Type B pancreatic cell (in vitro differentiated cells): ENCODE measurements around the gene MAP2K2. TPM values are rescaled to one million over a fixed set of nuclear protein-coding genes. Genes with fewer than 3 reads are reported as not detected.
"Not testable (repeated sequence)": the region's sequence is repeated elsewhere in the genome, so short reads cannot be mapped to it uniquely, and the experiment has no call there.

Source experiments
- DNase-seq: peaks from one replicate; pipeline ENCODE4 v3.0.0; 2021; ENCODE audit warnings: mixed read lengths; ENCODE audit not compliant: unreplicated experiment; ENCODE audit errors: extremely low spot score
- H3K27ac Mint-ChIP-seq: 2 replicates; pipeline ENCODE4 v1.8.0; 2021; ENCODE audit warnings: mild to moderate bottlenecking, mixed read lengths
- H3K27me3 Mint-ChIP-seq: 2 replicates; pipeline ENCODE4 v1.8.0; 2021; ENCODE audit warnings: mixed read lengths
- H3K36me3 Mint-ChIP-seq: 2 replicates; pipeline ENCODE4 v1.8.0; 2021; ENCODE audit warnings: mixed read lengths
- H3K4me1 Mint-ChIP-seq: one replicate; pipeline ENCODE4 v1.8.0; 2021; ENCODE audit warnings: mixed read lengths; ENCODE audit not compliant: unreplicated experiment
- H3K4me3 Mint-ChIP-seq: 2 replicates; pipeline ENCODE4 v1.8.0; 2021; ENCODE audit warnings: mild to moderate bottlenecking, mixed read lengths
- H3K9me3 Mint-ChIP-seq: 2 replicates; pipeline ENCODE4 v1.8.0; 2021; ENCODE audit warnings: mixed read lengths
- CTCF ChIP-seq: fragments of 200-600 bp; sonication (generic); conservative IDR thresholded peaks from 2 replicates; pipeline ENCODE4 v1.5.0; 2021; ENCODE audit warnings: antibody characterized with exemption, mild to moderate bottlenecking
- total RNA-seq: library from RNA; stranded (reverse); gene quantifications from 2 replicates; pipeline ENCODE4 v1.2.1, GENCODE V29; 2021; ENCODE audit warnings: low replicate concordance

The MAP2K2 gene
- total RNA-seq, 1 donor from 2014 or later = 144 TPM

GRCh38 chr19:4144666-4145249 lies 20.8 kb upstream of the MAP2K2 start:
- Mint-ChIP-seq H3K4me1 (peaks cover 5% of the 10 kb centered on the region), H3K4me3 (no peak overlapping the region), H3K9me3 (no peaks in the 10 kb centered on the region), H3K27me3 (peaks cover 31% of the 10 kb centered on the region), H3K36me3 (no peaks in the 10 kb centered on the region), H3K27ac (peak overlapping the region; percentile 34)
- no peak for TF ChIP-seq CTCF
- no peak for DNase-seq

DNA sequence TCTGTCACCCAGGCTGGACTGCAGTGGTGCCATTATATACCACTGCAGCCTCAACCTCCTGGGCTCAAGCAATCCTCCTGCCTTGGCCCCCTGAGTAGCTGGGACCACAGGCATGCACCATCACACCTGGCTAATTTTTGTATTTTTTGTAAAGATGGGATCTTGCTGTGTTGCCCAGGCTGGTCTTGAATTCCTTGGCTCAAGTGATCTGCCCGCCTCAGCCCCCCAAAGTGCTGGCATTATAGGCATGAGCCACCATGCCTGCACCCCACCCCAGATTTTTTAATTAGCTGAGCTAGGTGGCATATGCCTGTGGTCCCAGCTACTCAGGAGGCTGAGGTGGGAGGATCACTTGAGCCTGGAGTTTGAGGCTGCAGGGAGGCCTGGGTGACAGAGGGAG lies 19.0 kb upstream of the MAP2K2 start:
- H3K27me3 Mint-ChIP-seq = peaks cover 26% of the 10 kb centered on the region
- H3K4me1 Mint-ChIP-seq, H3K27ac Mint-ChIP-seq, H3K9me3 Mint-ChIP-seq, DNase-seq, H3K36me3 Mint-ChIP-seq, H3K4me3 Mint-ChIP-seq: not testable (repeated sequence)

DNA sequence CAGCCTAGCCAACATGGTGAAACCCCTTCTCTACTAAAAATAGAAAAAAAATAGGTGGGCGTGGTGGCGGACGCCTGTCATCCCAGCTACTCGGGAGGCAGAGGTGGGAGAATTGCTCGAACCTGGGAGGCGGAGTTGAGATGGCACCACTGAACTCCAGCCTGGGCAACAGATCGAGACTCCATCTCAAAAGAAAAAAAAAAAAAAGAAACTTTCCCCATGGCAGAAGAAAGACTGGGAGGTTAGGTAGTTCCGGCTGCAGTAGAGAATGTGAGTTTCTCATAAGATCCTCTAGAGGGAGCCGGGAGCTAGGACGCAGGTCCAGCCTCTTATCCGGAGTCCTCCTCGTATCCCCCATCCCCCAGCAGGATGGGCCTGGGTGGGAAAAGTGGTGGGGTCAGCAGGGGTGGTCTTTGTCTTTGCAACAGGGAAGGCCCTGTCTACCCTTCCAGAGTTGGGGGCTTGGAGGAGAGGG lies 16.4 kb upstream of the MAP2K2 start:
- Mint-ChIP-seq H3K4me3 (no peak overlapping the region), H3K4me1 (peaks cover 8% of the 10 kb centered on the region), H3K27me3 (peaks cover 16% of the 10 kb centered on the region), H3K9me3 (no peaks in the 10 kb centered on the region), H3K36me3 (no peaks in the 10 kb centered on the region), H3K27ac (peak overlapping the region; percentile 80)
- peak; percentile 70 for TF ChIP-seq CTCF
- no peak for DNase-seq

- DNase-seq = peak; percentile 84
- peak; percentile 79 for TF ChIP-seq CTCF
- H3K4me1 Mint-ChIP-seq = peaks cover 8% of the 10 kb centered on the region
- no peak overlapping the region for H3K4me3 Mint-ChIP-seq
- peaks cover 16% of the 10 kb centered on the region for H3K27me3 Mint-ChIP-seq
- no peaks in the 10 kb centered on the region for H3K36me3 Mint-ChIP-seq
- no peaks in the 10 kb centered on the region for H3K9me3 Mint-ChIP-seq
- H3K27ac Mint-ChIP-seq = peak overlapping the region; percentile 29
Measured at GRCh38 chr19:4139614-4140236, 15.8 kb upstream of the MAP2K2 start.

GRCh38 chr19:4138445-4138844 lies 14.5 kb upstream of the MAP2K2 start:
- Mint-ChIP-seq H3K27me3 (peaks cover 4% of the 10 kb centered on the region), H3K27ac (no peak overlapping the region), H3K4me1 (peaks cover 8% of the 10 kb centered on the region), H3K9me3 (no peaks in the 10 kb centered on the region), H3K4me3 (no peak overlapping the region), H3K36me3 (no peaks in the 10 kb centered on the region)
- TF ChIP-seq CTCF = no peak
- DNase-seq = no peak

DNA sequence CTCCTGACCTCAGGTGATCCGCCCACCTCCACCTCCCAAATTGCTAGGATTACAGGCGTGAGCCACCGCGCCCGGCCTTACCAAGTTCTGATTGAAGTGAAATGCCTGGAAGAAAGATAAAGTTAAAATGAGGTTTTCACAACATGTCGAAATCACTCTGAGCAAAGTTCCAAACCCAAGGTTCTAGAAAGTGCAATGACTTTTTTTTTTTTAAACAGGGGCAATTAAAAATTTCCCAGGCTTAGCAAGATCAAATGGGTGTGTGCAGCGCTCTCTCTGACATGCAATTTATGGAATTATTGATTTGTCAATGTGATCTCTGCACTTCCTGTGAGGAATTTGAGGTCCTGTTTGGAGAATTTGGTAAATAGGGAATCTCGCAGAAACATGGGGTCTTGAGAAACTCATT lies 12.8 kb upstream of the MAP2K2 start:
- no peak overlapping the region for H3K27ac Mint-ChIP-seq
- peaks cover 8% of the 10 kb centered on the region for H3K4me1 Mint-ChIP-seq
- TF ChIP-seq CTCF = no peak
- no peak overlapping the region for H3K4me3 Mint-ChIP-seq
- no peak for DNase-seq
- H3K27me3 Mint-ChIP-seq = peaks cover 3% of the 10 kb centered on the region
- no peaks in the 10 kb centered on the region for H3K36me3 Mint-ChIP-seq
- H3K9me3 Mint-ChIP-seq = no peaks in the 10 kb centered on the region

- not testable (repeated sequence) for H3K27me3 Mint-ChIP-seq, DNase-seq, H3K4me3 Mint-ChIP-seq, H3K9me3 Mint-ChIP-seq, H3K36me3 Mint-ChIP-seq, H3K27ac Mint-ChIP-seq
- H3K4me1 Mint-ChIP-seq = peaks cover 14% of the 10 kb centered on the region
Measured at GRCh38 chr19:4135386-4135785, 11.5 kb upstream of the MAP2K2 start.
